HG02642 (cell line): Measurements from ENCODE around the gene DPH2.
A peak's percentile ranks its signal among the peaks of the same experiment; 100 is the strongest.

Source experiments
- ATAC-seq: cut with Tn5 transposase; IDR thresholded peaks from one replicate; pipeline ENCODE4 v1.9.1; 2021; ENCODE audit warnings: mild to moderate bottlenecking; ENCODE audit not compliant: unreplicated experiment, poor library complexity

DPH2 gene

DNA sequence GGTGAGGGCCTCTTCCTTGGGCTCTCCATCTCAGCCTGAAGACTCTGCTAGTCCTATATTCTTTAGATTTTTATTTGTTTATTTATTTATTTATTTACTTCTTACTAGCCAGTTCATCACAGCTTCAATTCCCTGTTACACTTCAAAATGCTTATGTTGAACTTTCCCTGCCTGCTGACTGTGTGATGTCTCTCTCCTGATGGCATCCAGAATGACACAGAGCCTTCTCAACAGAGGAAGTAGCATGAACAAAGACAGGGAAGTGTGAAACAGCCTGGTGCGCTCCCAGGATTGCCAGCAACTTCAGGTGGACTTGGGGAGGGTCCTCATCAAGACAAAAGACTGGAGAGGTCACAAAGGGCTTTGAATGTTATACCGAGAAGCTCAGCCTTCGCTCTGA is 27.4 kb upstream of the DPH2 start:
- no peak for ATAC-seq

DNA sequence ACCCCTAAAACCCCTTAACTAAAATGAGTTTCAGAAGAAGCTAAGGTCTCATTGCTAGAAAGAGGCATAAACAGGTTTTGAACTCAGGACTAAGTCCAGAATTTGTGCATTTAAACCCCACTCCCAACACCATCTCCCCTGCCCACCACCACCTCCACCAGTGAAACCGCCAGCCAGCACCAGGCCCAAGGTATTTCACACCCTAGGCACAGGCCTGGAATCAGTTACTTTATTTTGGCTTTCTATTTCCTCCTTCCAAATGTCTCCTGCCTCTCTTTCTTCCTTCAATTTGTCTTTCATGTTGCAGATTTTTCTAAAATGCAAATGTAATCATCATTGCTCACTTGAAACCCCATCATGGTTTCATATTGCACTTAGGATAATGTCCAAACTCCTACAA is 24.9 kb upstream of the DPH2 start:
- no peak for ATAC-seq

DNA sequence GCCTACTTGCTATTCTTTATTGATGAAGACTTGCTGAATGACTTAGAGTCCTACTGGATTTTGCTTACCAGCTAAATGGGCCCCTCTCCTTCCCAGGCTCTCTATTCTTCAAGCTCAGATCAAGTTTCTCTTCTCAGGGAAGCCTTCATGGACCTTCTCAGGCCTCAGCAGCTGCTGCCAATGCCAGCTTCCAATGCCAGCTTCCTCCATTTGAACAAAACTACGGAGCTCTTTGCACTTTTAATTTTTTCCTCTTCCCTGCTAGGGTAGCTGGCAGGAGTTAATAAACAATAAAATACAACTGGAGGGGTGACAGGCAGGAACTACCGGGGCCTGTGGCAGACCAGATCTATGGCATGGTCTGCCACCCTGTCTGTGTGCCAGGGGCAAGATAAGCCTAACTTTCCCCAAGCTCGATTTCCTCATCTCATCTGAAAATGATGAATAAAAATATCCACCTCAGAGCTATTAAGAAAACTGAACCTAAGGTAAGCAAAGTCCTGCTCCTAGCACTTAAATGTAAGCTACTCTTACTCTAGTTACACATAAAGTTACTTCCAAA is 24.1 kb upstream of the DPH2 start:
- no peak for ATAC-seq

DNA sequence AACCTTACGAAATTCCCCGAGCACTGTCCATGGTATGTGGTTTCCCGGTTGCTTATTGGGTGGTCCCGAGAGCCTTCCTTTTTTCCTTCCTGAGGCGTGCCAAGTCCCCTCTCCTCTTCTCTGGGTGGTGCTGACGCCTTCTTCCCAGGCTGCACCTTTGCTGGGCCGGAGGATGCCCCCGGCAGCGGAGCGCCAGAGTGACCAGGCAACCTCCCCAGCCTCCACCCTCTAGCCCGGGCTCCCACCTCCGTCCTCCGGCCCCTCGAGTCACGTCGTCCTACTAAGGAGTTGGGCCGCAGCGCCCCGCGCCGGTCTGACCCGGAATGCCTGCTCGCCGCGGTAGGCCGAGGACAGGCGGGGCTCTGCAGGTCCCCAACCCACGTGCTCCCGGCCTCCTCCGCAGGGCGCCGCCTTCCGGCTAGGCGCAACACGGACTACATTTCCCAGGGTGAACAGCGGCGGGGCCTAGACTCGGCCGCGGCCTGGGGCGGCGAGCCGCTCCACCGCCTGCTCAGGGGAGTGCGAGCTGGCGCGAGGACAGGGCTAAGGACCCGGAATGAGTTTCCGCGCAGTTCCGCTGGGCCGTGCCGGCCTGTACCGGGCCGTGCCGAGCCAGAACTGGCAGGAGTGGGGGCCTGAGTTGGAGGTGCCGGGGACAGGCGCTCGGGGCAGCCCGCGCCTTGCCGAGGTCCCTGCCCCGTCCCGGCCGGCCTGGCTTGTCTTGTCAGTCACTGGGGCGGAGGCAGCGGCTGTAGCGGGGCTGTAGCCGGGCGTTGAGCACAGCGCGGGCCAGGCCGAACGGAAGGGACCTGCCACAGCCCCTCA is 23.4 kb upstream of the DPH2 start, which contains the start of gene IPO13:
Gene IPO13, plus strand, starts transcription at position 715 of the 825 bp plus-strand sequence. CDS start 651 bp downstream, outside the sequence.
- peak; percentile 92 for ATAC-seq

DNA sequence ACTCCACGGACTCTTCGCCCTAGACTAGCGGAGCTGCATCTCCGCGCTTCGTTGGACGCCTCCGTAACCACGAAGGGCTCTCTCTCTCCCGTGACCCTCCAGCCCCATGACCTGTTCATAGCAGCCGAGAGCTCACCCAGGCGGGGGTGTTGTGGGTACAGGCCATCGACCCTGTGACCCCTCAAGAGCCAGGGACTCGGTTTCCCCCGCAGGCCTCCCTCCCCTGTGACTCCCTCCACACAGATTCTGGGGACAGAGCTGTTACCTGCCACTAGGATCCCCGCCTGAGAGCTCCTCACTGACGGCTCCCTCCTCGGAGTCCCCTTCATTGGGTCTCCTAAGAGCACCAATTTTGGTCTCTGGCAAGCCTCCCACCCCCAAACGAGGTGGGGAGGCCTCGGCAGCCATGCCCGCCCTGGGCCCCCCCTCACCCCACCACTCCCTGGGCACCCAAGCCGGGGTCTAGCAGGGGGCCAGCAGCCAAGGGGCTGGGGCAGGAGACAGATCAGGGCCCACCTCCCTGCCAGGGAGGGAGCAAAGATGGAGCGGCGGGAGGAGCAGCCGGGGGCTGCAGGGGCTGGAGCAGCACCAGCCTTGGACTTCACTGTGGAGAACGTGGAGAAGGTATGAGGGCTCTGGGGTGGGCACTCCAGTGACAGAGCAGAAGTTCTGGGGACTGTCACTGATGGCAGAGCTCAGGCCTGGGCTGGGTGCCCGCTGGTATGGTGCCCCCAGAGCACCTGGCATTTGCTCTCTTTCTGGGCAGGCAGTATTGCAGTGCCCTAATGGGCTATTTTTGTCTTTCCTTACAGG is 22.5 kb upstream of the DPH2 start:
- ATAC-seq: peak; percentile 2

DNA sequence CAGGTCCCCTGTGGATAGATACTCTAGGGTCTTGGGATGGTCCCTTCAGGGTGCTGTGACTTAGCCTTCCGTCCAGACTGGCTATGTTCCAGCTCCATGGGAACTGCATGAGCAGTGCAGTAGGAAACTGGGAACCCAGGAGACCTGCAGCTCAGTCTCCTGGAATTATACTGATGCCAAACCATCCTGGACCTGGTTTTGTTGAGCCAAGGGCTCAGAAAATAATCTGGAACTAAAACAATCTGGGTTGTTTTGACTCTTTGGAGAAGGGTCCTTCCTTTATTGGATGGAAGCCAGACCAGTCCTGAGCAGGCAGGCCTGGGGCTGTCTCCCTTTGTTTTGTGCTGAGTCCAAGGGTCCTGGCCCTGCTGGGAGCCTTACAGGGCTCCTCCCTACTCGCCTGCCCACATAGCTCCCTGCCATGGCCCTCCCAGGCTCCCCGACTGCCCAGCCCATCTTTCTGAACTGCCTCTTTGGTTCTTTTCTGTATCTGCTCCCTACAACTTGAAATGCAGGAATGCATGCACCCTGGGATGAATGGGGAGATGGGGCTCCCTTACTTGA is 21.9 kb upstream of the DPH2 start:
- ATAC-seq: no peak

DNA sequence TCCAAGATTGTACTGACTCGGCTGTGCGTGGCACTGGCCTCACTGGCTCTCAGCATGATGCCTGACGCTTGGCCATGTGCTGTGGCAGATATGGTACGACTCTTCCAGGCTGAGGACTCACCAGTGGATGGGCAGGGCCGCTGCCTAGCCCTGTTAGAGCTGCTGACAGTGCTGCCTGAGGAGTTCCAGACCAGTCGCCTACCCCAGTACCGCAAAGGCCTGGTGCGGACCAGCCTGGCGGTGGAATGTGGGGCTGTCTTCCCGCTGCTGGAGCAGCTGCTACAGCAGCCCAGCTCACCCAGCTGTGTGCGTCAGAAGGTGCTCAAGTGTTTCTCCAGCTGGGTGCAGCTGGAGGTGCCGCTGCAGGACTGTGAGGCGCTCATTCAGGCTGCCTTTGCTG is 20.1 kb upstream of the DPH2 start:
- ATAC-seq: no peak

DNA sequence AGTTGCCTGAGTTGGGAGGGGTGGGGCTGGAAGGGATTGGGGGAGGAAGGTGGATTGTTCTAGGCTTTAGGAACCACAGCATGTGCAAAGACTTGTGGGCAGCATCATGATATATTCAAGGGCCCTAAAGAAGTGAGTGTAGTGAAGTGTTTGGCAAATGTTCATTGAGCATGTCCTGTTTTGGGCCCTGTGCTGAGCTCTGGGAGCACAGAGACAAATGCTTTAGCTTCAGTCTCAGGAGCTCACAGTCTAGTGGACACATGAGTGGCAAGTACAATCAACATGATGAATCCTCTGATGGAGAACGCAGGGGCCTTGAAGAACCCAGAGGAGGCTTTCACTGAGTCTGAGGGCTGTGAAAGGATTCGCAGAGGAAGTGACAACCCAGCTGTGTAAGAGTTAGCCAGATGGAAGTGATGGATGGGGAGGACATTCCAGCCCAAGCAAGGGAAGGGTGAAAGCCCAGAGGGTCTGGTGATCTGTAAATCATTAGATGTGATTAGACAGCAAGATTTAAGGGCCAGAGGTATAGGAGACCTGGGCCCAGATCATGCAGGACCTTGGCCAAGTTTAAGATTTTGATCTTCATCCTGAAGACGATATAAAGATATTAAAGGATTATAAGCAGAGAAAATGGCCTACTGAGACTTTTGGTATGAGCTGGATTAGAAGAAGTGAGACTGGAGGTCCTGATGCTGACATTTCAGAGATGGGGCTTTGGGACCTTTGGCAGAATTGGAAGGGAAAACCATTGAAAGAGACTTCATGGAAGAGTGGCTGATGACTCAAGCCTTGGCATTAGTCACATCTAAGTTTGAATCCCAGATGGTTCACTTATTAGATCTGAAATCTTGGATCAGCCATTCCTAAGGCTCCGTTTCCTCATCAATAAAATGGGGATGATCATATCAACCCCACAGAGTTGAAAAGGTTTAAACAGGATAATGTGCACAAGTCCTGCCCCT is 18.5 kb upstream of the DPH2 start:
- no peak for ATAC-seq

DNA sequence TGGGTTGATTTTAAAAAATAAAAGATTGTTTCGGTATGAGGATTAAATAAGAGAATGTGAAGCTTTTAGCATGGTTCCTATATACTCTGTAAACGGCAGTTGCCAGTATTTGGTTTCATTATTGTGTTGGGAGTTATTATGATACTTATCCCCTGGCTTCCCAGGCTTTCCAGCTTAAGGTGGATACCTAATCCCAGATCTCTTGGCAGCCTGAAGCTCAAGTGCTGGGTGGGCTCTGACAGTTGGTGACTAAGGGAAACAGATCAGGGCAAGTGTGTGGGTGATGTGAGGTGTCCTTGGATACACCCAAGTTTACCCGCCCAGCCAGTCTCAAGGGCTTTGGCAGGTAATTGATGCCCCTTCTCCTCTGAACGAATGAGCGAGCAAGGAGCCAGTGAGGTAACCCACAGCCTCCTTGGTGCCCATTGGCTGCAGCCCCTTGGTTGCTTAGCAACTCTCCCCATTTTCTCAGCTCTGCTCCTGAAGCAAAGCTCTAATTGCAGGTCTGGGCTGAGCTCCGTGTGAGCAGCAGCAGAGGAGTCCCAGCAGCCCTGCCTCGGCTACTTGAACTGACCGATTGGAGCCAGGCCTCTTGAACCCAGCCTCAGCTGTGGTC is 17.0 kb upstream of the DPH2 start:
- no peak for ATAC-seq

DNA sequence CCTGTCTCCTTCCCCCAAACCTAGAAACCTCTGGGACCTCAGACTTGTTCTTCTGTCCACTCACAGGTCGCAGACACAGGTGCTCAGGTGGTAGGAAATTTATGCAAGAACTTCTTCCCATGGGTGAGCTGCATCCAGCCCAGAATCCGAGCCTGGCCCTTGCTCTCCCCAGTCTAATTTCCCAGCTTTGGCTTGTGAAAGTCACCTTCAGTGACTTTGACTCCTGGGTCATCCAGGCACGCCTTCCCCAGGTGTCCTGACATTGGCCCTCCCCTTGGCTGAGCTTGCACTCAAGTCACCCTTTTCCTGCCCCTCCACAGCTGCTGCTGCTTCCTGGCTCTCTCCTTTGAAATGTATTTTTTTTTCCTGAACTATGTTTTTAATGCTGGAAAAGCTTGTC is 16.4 kb upstream of the DPH2 start:
- no peak for ATAC-seq

DNA sequence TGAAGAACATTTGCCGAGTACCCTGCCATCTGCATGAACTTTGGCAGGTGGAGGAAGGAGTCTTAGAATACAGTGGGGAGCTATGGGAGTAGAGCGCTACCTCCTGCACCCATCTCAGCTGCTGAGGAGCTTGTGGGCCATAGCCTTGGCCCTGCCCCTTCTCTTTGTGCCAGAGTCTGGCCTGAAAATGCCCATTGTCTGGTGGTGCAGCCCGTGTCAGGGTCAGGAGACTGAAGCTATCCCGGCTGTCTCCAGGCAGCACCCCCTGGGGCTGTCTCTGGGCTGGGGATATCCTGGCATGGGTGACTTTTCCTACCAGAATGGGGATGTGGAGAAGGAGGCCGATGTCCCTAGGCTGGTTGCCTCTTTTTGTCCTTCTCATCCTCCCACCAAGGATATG is 15.8 kb upstream of the DPH2 start:
- no peak for ATAC-seq

DNA sequence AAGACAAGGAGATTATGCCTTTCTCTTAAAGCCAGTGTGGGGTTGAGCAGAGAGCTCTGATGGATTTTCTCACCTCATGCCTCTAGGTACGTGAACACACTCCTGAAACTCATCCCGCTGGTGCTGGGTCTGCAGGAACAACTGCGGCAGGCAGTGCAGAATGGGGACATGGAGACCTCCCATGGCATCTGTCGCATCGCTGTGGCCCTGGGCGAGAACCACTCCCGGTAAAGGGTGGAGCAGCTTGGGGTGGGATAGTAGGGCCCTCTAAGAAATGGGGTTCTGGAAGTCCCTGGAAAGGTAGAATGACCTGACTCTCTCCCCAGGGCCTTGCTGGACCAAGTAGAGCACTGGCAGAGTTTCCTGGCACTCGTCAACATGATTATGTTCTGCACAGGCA is 13.6 kb upstream of the DPH2 start:
- ATAC-seq: no peak

DNA sequence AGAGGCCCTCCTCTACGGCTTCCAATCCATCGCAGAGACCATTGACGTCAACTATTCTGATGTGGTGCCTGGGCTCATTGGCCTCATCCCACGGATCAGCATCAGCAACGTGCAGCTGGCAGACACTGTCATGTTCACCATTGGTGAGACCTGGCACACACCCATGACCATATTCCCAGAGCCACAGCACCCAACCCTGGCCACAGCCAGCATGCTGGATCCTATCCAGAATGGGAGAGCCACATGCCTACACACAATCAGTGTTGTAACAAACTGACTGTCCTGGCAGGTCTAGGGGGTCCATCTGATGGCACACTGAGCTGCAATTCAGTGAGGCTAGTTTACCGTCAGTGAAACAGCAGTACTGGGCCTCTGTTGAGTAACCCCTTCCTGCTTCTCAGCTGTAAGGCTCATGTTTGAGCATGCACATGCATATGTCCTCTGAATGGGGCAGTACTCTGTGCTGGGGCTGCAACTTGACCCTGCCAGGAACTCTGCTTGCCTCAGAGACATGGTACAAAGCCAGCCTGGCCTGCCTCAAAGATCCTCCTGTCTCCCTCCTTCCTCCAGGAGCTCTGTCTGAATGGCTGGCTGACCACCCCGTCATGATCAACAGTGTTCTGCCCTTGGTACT is 12.3 kb upstream of the DPH2 start:
- no peak for ATAC-seq

DNA sequence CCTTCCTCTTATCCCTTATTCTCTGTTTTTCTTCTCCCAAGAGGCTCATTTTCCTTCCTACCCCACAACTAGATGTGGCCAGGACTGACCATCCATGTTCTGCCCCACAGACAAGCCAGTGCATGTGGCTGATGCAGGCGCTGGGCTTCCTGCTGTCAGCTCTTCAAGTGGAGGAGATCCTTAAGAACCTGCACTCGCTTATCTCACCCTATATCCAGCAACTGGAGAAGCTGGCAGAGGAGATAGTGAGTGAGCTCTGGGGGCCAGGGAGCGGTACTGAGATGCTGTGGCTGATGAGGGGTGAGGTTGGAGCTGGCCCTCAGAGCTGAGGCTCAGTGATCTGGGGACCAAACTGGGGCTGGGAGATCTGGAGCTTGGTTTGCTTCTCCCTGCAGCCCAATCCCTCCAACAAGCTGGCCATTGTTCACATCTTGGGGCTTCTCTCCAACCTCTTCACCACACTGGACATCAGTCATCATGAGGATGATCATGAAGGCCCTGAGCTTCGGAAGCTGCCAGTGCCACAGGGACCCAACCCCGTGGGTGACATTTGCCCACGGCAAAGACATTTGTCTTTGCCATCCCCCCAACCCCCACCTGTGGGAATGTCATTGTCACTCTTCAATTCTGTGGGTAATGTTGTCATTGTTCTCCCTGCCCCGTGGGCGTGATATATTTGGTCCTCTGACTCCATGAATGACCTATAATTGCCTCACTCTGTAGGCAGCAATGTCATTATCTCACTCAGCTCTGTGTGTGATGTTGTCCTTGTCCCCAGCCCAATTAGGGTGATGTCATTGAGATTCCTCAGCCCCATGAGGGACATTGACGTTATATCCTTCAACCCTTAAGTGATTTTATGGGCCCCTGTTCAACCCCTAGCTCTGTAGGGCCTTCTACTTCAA is 11.2 kb upstream of the DPH2 start:
- ATAC-seq: no peak

DNA sequence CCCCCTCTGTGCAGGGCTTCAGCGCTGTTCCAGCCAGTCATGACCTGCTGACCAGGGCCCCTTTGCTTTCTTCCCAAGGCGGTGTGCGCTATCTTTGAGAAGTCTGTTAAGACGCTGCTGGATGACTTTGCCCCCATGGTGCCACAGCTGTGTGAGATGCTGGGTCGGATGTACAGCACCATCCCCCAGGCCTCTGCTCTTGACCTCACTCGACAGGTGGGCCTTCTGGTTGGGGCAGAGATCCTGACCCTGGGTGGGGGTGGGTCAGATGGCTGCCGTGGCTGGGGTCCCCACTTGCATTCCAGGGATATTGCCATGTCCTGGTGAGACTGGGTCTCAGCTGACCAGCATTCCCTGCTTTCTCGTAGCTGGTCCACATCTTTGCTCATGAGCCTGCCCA is 9.0 kb upstream of the DPH2 start:
- no peak for ATAC-seq

DNA sequence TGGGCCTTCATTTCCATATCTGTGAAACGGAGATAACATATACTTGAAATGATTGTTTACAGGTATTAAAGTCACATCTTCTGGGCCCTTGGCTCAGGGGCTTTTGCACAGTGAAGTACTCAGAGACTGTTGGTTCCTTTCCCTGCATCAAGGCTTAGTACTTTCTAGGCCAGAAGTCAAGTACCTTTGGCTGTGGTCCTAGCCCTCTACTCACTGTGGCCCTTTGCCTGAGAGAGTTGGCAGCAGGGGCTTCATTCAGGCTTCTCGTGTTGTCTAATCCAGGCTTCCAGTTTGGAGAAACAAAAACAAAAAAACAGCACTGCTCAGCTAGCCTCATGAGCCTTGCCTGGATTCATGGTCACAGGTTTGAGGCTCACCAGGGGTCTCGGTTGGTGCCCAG is 8.1 kb upstream of the DPH2 start:
- no peak for ATAC-seq

DNA sequence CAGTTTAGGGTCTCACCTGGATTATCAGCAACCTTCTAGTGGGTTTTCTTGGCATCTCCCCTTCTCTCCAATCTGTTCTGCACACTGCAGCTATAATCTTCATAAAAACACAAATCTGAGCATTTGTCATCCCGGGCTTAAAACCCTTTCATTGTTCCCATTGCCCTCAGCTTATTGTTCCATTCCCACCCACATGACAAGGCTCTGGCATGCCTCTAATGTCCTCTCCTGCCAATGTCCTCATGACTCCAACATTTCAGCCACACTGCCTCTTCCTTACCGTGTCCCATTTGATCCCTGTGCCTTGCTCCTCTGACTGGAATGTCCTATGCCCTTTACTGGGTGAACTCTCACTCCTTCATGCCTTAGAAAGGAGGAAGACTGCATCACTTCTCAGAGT is 7.5 kb upstream of the DPH2 start:
- no peak for ATAC-seq

DNA sequence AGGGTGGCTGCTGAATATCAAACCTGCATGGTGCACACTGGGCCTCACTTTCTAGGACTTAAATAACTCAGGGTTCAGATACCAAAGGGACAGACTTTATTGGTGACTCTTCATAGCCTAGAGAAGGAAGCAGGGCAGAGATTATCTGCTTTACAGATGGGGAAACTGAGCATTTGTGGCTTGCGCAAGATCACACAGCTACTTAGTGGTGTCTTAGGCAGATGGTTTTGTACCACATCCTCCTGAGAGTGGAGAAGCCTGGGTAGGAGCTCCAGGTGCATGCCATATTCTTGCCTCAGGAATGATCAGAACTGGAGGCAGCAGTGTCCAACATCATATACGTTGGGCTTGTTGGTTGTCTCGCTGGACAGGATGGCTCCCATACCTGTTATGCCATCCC is 6.8 kb upstream of the DPH2 start:
- ATAC-seq: no peak
